K562 (cell line): ENCODE data around the gene ACLY. TPM values are rescaled to one million over a fixed set of nuclear protein-coding genes. Genes with fewer than 3 reads are reported as not detected.
A peak's percentile ranks its signal among the peaks of the same experiment; 100 is the strongest.

Source experiments
- ATAC-seq: fragments of 200-7000 bp; cut with Tn5 transposase; 3 replicates; pipeline ENCODE4 v1.9.1; 2020; ENCODE audit warnings: moderate library complexity
- BruUV-seq: library from RNA; stranded (reverse); fragments of 400-500 nt; replicated peaks from 2 replicates; lab custom pipeline; 2021; lab: Mats Ljungman, UMichigan
- CTCF ChIA-PET: fragments of 300-600 bp; formaldehyde crosslinking; extraction: SDS; loops from one replicate; lab custom pipeline; 2021; ENCODE audit warnings: low intra/inter-chr PET ratio; lab: Yijun Ruan, JAX
- POLR2A ChIA-PET: fragments of 300-600, 350-650 bp; sonication (Branson Sonifier 250); formaldehyde crosslinking; extraction: SDS; loops from one replicate; lab custom pipeline; 2021; ENCODE audit warnings: antibody characterized with exemption, inconsistent platforms; lab: Yijun Ruan, JAX
- DNase-seq, 4 experiments: peaks; one replicate each; pipeline versions ENCODE4 v3.0.0 to v3.0.0-alpha.2; 2011 to 2018; ENCODE audit warnings: low spot score in 3 of 4, mixed read lengths in 3 of 4; ENCODE audit errors: extremely low read depth in 1 of 4
- FAIRE-seq: peaks from 2 replicates; lab custom pipeline; 2011; peaks lifted over from hg19 to GRCh38; lab: Jason Lieb, UNC
- H2AFZ ChIP-seq: 2 replicates; pipeline ENCODE4 v1.6.0; 2011; ENCODE audit warnings: low read depth, low read length, control low read depth, inconsistent platforms
- H3K27ac ChIP-seq: fragments of 200-600 bp; 3 replicates; pipeline ENCODE4 v1.8.0; 2011; ENCODE audit warnings: low read depth, mild to moderate bottlenecking, control low read depth, inconsistent platforms, low read length, moderate library complexity, mixed read lengths; ENCODE audit errors: extremely low read depth
- H3K27me3 ChIP-seq, 2 experiments: fragments of 300-600 bp in 1 of 2; 2 replicates in 1 of 2; 3 replicates in 1 of 2; pipeline versions ENCODE4 v1.6.0 to v1.8.0; 2011; ENCODE audit warnings: inconsistent platforms in 2 of 2, low read length in 2 of 2, mild to moderate bottlenecking in 1 of 2, mixed read lengths in 1 of 2, moderate library complexity in 1 of 2; ENCODE audit not compliant: control insufficient read depth in 2 of 2, insufficient read depth in 2 of 2
- H3K36me3 ChIP-seq: fragments of 300-600 bp; 3 replicates; pipeline ENCODE4 v1.8.0; 2011; ENCODE audit warnings: mild to moderate bottlenecking, low read length, inconsistent platforms; ENCODE audit not compliant: control insufficient read depth, insufficient read depth
- H3K4me1 ChIP-seq, 2 experiments: fragments of 200-600 bp in 1 of 2; replicated peaks in 1 of 2; 2 replicates in 1 of 2; 3 replicates in 1 of 2; pipeline versions ENCODE4 v1.5.1 to v1.8.0; 2011; ENCODE audit warnings: inconsistent platforms in 2 of 2, low read length in 2 of 2, mild to moderate bottlenecking in 1 of 2, mixed read lengths in 1 of 2, moderate library complexity in 1 of 2; ENCODE audit not compliant: control insufficient read depth in 2 of 2, insufficient read depth in 2 of 2
- H3K4me2 ChIP-seq: 2 replicates; pipeline ENCODE4 v1.6.1; 2011; ENCODE audit warnings: low read length, control low read depth, inconsistent platforms, mixed read lengths; ENCODE audit not compliant: insufficient read depth
- H3K4me3 ChIP-seq: fragments of 200-600 bp; sonication (generic), shearing (Covaris generic); 2 replicates; pipeline ENCODE4 v1.5.1; 2016; ENCODE audit warnings: control low read depth, inconsistent platforms
- H3K79me2 ChIP-seq: fragments of 200-600 bp; 3 replicates; pipeline ENCODE4 v1.8.0; 2011; ENCODE audit warnings: low read length, inconsistent platforms; ENCODE audit not compliant: control insufficient read depth, insufficient read depth
- H3K9ac ChIP-seq, 2 experiments: 2 replicates each; pipeline versions ENCODE4 v1.6.0 to v1.6.1; 2011; ENCODE audit warnings: low read depth in 2 of 2, low read length in 2 of 2, control low read depth in 1 of 2, inconsistent platforms in 1 of 2, mild to moderate bottlenecking in 1 of 2, mixed read lengths in 1 of 2; ENCODE audit not compliant: insufficient read depth in 1 of 2
- H3K9me1 ChIP-seq: one replicate; pipeline ENCODE4 v1.6.0; 2011; ENCODE audit warnings: inconsistent platforms, mild to moderate bottlenecking, low read length, moderate library complexity; ENCODE audit not compliant: control insufficient read depth, insufficient read depth
- H3K9me3 ChIP-seq: replicated peaks from 2 replicates; pipeline ENCODE4 v1.5.1; 2011; ENCODE audit warnings: low read depth, low read length, inconsistent platforms; ENCODE audit not compliant: control insufficient read depth, insufficient read depth
- H4K20me1 ChIP-seq: replicated peaks from 2 replicates; pipeline ENCODE4 v1.6.1; 2011; ENCODE audit warnings: low read length, inconsistent platforms, mixed read lengths; ENCODE audit not compliant: control insufficient read depth, insufficient read depth
- ATF7 ChIP-seq: fragments of 450-650 bp; IDR thresholded peaks from 2 replicates; pipeline ENCODE4 v1.7.1; 2014; ENCODE audit warnings: mild to moderate bottlenecking, moderate library complexity
- CREM ChIP-seq: IDR thresholded peaks from 2 replicates; pipeline ENCODE4 v1.6.1; 2014; ENCODE audit warnings: antibody characterized with exemption, low read depth
- DPF2 ChIP-seq: fragments of 450-650 bp; IDR thresholded peaks from 2 replicates; pipeline ENCODE4 v1.6.1; 2016
- GATA2 ChIP-seq: sonication (generic); formaldehyde crosslinking; IDR thresholded peaks from 2 replicates; pipeline ENCODE4 v1.4.0; 2020; ENCODE audit warnings: mild to moderate bottlenecking, missing genetic modification reagents
- GTF2F1 ChIP-seq: IDR thresholded peaks from 2 replicates; pipeline ENCODE4 v1.6.1; 2011; ENCODE audit warnings: low read depth, low read length, improper control_type of control experiment
- JUN ChIP-seq, 2 experiments: sonication (generic) in 1 of 2; formaldehyde crosslinking in 1 of 2; IDR thresholded peaks; 2 replicates each; pipeline versions ENCODE4 v1.6.1 to v1.8.0; 2012 to 2022; ENCODE audit warnings: borderline replicate concordance in 2 of 2, mild to moderate bottlenecking in 2 of 2, improper control_type of control experiment in 1 of 2, low read depth in 1 of 2, low read length in 1 of 2, missing genetic modification reagents in 1 of 2
- JUND ChIP-seq, 2 experiments: IDR thresholded peaks; 2 replicates in 1 of 2; 3 replicates in 1 of 2; pipeline ENCODE4 v1.6.1; 2011; ENCODE audit warnings: borderline replicate concordance in 2 of 2, low read depth in 2 of 2, low read length in 2 of 2, improper control_type of control experiment in 1 of 2, missing biosample characterization in 1 of 2, missing genetic modification characterization in 1 of 2, missing genetic modification reagents in 1 of 2
- PRDM10 ChIP-seq: fragments of 450-650 bp; IDR thresholded peaks from 2 replicates; pipeline ENCODE4 v1.6.1; 2018; ENCODE audit not compliant: partially characterized antibody
- SETDB1 ChIP-seq: IDR thresholded peaks from one replicate; pipeline ENCODE4 v1.6.1; 2012; ENCODE audit warnings: low read length, control low read depth, inconsistent platforms
- SMARCE1 ChIP-seq: fragments of 450-650 bp; IDR thresholded peaks from 2 replicates; pipeline ENCODE4 v1.7.1; 2016; ENCODE audit warnings: mild to moderate bottlenecking
- TAL1 ChIP-seq: fragments of 450-650 bp; IDR thresholded peaks from 2 replicates; pipeline ENCODE4 v1.6.1; 2016; ENCODE audit warnings: mild to moderate bottlenecking
- ZNF384 ChIP-seq: IDR thresholded peaks from 2 replicates; pipeline ENCODE4 v1.6.1; 2012; ENCODE audit warnings: low read depth, low read length, improper control_type of control experiment
- ZNF75A ChIP-seq: fragments of 450-650 bp; formaldehyde crosslinking; IDR thresholded peaks from 2 replicates; pipeline ENCODE4 v1.4.0; 2020; ENCODE audit warnings: mild to moderate bottlenecking
- WGBS: fragments of 100-300 bp; shearing (Covaris generic); methylation state at CpG from one replicate; pipeline ENCODE4 v1.1.6; 2016; ENCODE audit warnings: low coverage, mixed read lengths; ENCODE audit not compliant: insufficient coverage; ENCODE audit errors: missing lambda C conversion rate; 5-methylcytosine and 5-hydroxymethylcytosine counted together
- in situ Hi-C: fragments of 300-500 bp; cut with MboI; formaldehyde crosslinking; loops from 4 replicates; pipeline ENCODE4 v1.15.0; 2018; ENCODE audit warnings: inconsistent platforms, mixed read lengths
- intact Hi-C: fragments of 100-400 bp; cut with micrococcal nuclease; formaldehyde crosslinking; loops from 2 replicates; pipeline ENCODE4 v1.14.2; 2022
- polyA plus RNA-seq, 8 experiments: library from polyadenylated mRNA; depleted of rRNA in 4 of 8; stranded (reverse) in 5 of 8; unstranded in 3 of 8; fragments of >200 nt; fragmentation: Nextera tagmentation in 2 of 8; fragmentation: Illumina TruSeq in 1 of 8; extraction: Ambion mirVana in 2 of 8; extraction: Trizol in 1 of 8; gene quantifications; 2 replicates each; pipeline versions ENCODE4 v1.2.1 to v1.2.3, GENCODE V29; 2011 to 2014; ENCODE audit warnings: inconsistent platforms in 1 of 8, missing spikeins in 1 of 8
- total RNA-seq, 7 experiments: library from RNA; depleted of rRNA in 6 of 7; stranded (reverse); fragments of >200 nt in 6 of 7; fragmentation: Illumina TruSeq in 2 of 7; extraction: Trizol in 2 of 7; gene quantifications; 2 replicates each; pipeline versions ENCODE4 v1.2.1 to v1.2.3, GENCODE V29; 2011 to 2021; ENCODE audit warnings: low replicate concordance in 1 of 7
- TF ChIP-seq, protein P1 (sequence below): fragments of 250-450 bp; sonication (Bioruptor Pico); IDR thresholded peaks from 2 replicates; pipeline ENCODE4 v1.5.0; 2022; ENCODE audit warnings: mild to moderate bottlenecking

Gene ACLY
- total and polyA plus RNA-seq, 9 of the 15 experiments (the other 6 are each of a cell fraction or from before 2014, with no cell fraction given): 42.9 to 280 (median 125) TPM

DNA sequence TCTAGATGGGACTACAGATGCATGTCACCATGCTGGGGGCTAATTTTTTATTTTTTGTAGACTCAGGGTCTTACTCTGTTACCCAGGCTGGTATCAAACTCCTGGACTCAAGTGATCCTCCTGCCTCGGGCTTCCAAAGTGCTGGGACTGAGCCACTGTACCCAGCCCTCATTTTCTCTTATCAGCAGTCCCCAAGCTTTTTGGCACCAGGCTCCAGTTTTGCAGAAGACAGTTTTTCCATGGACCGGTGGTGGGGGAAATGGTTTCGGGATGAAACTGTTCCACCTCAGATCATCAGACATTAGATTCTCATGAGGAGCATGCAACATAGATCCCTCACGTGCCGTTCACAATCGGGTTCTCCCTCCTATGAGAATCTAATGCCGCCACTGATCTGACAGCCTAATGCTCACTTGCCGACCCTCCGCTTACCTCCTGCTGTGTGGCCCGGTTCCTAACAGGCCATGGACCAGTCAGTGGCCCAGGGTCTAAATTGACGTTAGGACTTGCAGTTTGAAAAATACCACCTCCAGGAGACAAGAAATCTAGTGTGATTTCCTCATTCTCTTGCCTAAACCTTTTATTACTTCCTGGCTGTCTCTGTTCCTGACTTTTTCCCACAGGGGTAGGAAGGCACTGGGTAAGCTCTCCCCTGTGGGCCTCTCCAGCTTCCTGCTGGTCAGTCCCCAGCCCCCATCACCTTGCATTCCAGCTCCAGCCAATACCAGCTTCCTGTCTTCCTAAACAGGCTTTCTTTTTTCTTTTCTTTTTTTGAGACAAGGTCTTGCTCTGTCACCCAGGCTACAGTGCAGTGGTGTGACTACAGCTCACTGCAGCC, 38.5 kb upstream of the ACLY start (continued):
- no peak for TF ChIP-seq CREM
- TF ChIP-seq SETDB1: no peak
- TF ChIP-seq GTF2F1: no peak
- no peak for TF ChIP-seq ZNF75A (CRISPR knock-in tag)
- TF ChIP-seq TAL1: no peak
- 0 out of 2 replicates have a peak, but pooled peaks have one; percentile 16 for TF ChIP-seq GATA2

DNA sequence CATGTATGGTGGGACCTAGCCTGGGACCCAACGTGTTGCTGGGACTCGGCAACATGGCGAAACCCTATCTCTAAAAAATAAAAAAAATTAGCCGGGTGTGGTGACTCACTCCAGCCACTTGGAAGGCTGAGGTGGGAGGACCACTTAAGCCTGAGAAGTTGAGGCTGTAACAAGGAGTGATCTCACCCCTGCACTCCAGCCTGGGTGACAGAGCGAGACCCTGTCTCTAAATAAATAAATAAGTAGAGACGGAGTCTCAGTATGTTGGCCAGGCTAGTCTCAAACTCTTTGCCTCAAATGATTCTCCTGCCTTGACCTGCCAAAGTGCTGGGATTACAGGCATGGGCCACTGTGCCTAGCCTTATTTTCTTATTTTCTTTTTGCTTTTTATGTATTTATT, 37.8 kb upstream of the ACLY start:
- Histone ChIP-seq H3K27ac (peak overlapping the region; percentile 15; the same call in 1 of the 3 replicates), H3K4me2 (no peak overlapping the region), H3K9me1 (peaks cover 3% of the 10 kb centered on the region), H3K9me3 (no peaks in the 10 kb centered on the region), H4K20me1 (no peaks in the 10 kb centered on the region), H3K4me1 (peaks cover 23 to 26% of the 10 kb centered on the region in 2 experiments), H3K4me3 (no peak overlapping the region), H3K9ac (peak overlapping the region in 1 of 2 experiments; percentile 71; a peak in 1 of 4 replicates), H3K79me2 (no peaks in the 10 kb centered on the region), H2AFZ (peak overlapping the region; percentile 48), H3K36me3 (no peaks in the 10 kb centered on the region), H3K27me3 (no peaks in the 10 kb centered on the region)
- in situ Hi-C loops (loop anchor here (5.0 kb wide), 1 partner anchor 219 kb away; no protein-coding TSS in a partner anchor), intact Hi-C loops (loop anchor here (5.0 kb wide), 1 partner anchor 39 kb away; the partner anchor contains the start of gene ACLY)
- WGBS: 31% methylated on average over 6 of the region's 6 CpGs
- BruUV-seq: no TSS peak
- ATAC-seq: peak; percentile 29
- peak in 1 of 4 experiments; percentile 53 for DNase-seq
- ChIA-PET POLR2A (interaction anchor here (0.6 to 1.7 kb wide), 4 partner anchors 17 to 268 kb away, joined by 3 to 9 read pairs (median 4); partner anchors contain the start of gene EIF1), CTCF (no interaction called here)
- peak; percentile 44 for FAIRE-seq
- peak; percentile 41; the same call in 1 of the 2 replicates for TF ChIP-seq DPF2
- TF ChIP-seq PRDM10: peak; percentile 10
- peak; percentile 20; the same call in 1 of the 2 replicates for TF ChIP-seq SMARCE1
- TF ChIP-seq ATF7: peak; percentile 28; the same call in 1 of the 2 replicates
- peak; percentile 40; the same call in 1 of the 2 replicates for TF ChIP-seq JUN (IDR thresholded peaks at IDR 0.05; ENCODE audit: borderline replicate concordance, low read depth, low read length)
- no peak for TF ChIP-seq JUN (CRISPR knock-in tag; IDR thresholded peaks at IDR 0.05; ENCODE audit: borderline replicate concordance)
- peak; percentile 78 for TF ChIP-seq ZNF384
- TF ChIP-seq, protein P1, sequence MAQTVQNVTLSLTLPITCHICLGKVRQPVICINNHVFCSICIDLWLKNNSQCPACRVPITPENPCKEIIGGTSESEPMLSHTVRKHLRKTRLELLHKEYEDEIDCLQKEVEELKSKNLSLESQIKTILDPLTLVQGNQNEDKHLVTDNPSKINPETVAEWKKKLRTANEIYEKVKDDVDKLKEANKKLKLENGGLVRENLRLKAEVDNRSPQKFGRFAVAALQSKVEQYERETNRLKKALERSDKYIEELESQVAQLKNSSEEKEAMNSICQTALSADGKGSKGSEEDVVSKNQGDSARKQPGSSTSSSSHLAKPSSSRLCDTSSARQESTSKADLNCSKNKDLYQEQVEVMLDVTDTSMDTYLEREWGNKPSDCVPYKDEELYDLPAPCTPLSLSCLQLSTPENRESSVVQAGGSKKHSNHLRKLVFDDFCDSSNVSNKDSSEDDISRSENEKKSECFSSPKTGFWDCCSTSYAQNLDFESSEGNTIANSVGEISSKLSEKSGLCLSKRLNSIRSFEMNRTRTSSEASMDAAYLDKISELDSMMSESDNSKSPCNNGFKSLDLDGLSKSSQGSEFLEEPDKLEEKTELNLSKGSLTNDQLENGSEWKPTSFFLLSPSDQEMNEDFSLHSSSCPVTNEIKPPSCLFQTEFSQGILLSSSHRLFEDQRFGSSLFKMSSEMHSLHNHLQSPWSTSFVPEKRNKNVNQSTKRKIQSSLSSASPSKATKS (CRISPR knock-in tag): no peak
- peak; percentile 61; the same call in 1 of the 2 replicates for TF ChIP-seq JUND (IDR thresholded peaks at IDR 0.05; ENCODE audit: borderline replicate concordance, low read depth, low read length)
- TF ChIP-seq JUND (tag; IDR thresholded peaks at IDR 0.05; ENCODE audit: borderline replicate concordance, low read depth, low read length): no peak
